SK-N-SH treated with all-trans-retinoic acid at 6 μM for 48 hours (cell line): ENCODE results near the gene RBM38.

Source experiments
- ATAC-seq: fragments of 200-7000 bp; cut with Tn5 transposase; 3 replicates; pipeline ENCODE4 v1.9.1; 2020; ENCODE audit warnings: mild to moderate bottlenecking, moderate library complexity
- ARNTL ChIP-seq: fragments of 450-650 bp; formaldehyde crosslinking; IDR thresholded peaks from 2 replicates; pipeline ENCODE4 v1.5.0; 2020; ENCODE audit warnings: low read depth, mild to moderate bottlenecking, moderate library complexity, borderline replicate concordance
- BACH2 ChIP-seq: fragments of 250-450 bp; sonication (Bioruptor Pico); IDR thresholded peaks from 2 replicates; pipeline ENCODE4 v1.9.0; 2021; ENCODE audit warnings: mild to moderate bottlenecking, borderline replicate concordance
- CSDC2 ChIP-seq: fragments of 250-450 bp; sonication (Bioruptor Pico); IDR thresholded peaks from 2 replicates; pipeline ENCODE4 v1.5.0; 2020; ENCODE audit warnings: mild to moderate bottlenecking, moderate library complexity
- ESRRG ChIP-seq: fragments of 250-450 bp; sonication (Bioruptor Pico); IDR thresholded peaks from 2 replicates; pipeline ENCODE4 v1.6.1; 2021; ENCODE audit warnings: mild to moderate bottlenecking
- GLIS3 ChIP-seq: fragments of 250-450 bp; sonication (Bioruptor Pico); IDR thresholded peaks from 2 replicates; pipeline ENCODE4 v1.5.0; 2020; ENCODE audit warnings: mild to moderate bottlenecking, moderate library complexity
- ISL1 ChIP-seq: fragments of 250-450 bp; sonication (Bioruptor Pico); IDR thresholded peaks from 2 replicates; pipeline ENCODE4 v2.1.2; 2022; ENCODE audit warnings: mild to moderate bottlenecking, moderate library complexity
- OSR1 ChIP-seq: fragments of 250-450 bp; sonication (Bioruptor Pico); IDR thresholded peaks from 2 replicates; pipeline ENCODE4 v1.8.0; 2022; ENCODE audit warnings: moderate library complexity, mild to moderate bottlenecking, inconsistent platforms
- PATZ1 ChIP-seq: fragments of 250-450 bp; sonication (Bioruptor Pico); IDR thresholded peaks from 2 replicates; pipeline ENCODE4 v1.8.0; 2020; ENCODE audit warnings: mild to moderate bottlenecking, moderate library complexity, borderline replicate concordance
- PPARA ChIP-seq: fragments of 250-450 bp; sonication (Bioruptor Pico); IDR thresholded peaks from 2 replicates; pipeline ENCODE4 v1.5.0; 2020; ENCODE audit warnings: mild to moderate bottlenecking, borderline replicate concordance
- RARB ChIP-seq: fragments of 250-450 bp; sonication (Bioruptor Pico); IDR thresholded peaks from 2 replicates; pipeline ENCODE4 v1.8.0; 2021; ENCODE audit warnings: mild to moderate bottlenecking, moderate library complexity
- SNAI2 ChIP-seq: fragments of 250-450 bp; sonication (Bioruptor Pico); IDR thresholded peaks from 2 replicates; pipeline ENCODE4 v1.5.0; 2020; ENCODE audit warnings: mild to moderate bottlenecking, moderate library complexity
- TCF4 ChIP-seq: fragments of 250-450 bp; sonication (Bioruptor Pico); IDR thresholded peaks from 2 replicates; pipeline ENCODE4 v1.8.0; 2021; ENCODE audit warnings: mild to moderate bottlenecking, moderate library complexity, borderline replicate concordance
- TOX ChIP-seq: fragments of 250-450 bp; sonication (Bioruptor Pico); IDR thresholded peaks from 2 replicates; pipeline ENCODE4 v1.8.0; 2021; ENCODE audit warnings: mild to moderate bottlenecking, moderate library complexity, borderline replicate concordance
- ZC3H10 ChIP-seq: fragments of 250-450 bp; sonication (Bioruptor Pico); IDR thresholded peaks from 2 replicates; pipeline ENCODE4 v1.5.1; 2021; ENCODE audit warnings: mild to moderate bottlenecking, moderate library complexity
- ZFP30 ChIP-seq: fragments of 450-650 bp; formaldehyde crosslinking; IDR thresholded peaks from 2 replicates; pipeline ENCODE4 v1.5.0; 2022; ENCODE audit warnings: mild to moderate bottlenecking, moderate library complexity
- ZNF70 ChIP-seq: fragments of 450-650 bp; formaldehyde crosslinking; IDR thresholded peaks from 2 replicates; pipeline ENCODE4 v1.5.0; 2020; ENCODE audit warnings: mild to moderate bottlenecking, moderate library complexity
- TF ChIP-seq, protein P1 (sequence below): fragments of 250-450 bp; sonication (Bioruptor Pico); IDR thresholded peaks from 2 replicates; pipeline ENCODE4 v1.5.0; 2020; ENCODE audit warnings: mild to moderate bottlenecking, moderate library complexity
- TF ChIP-seq, protein P2 (sequence below): fragments of 250-450 bp; sonication (Bioruptor Pico); IDR thresholded peaks from 2 replicates; pipeline ENCODE4 v1.5.1; 2021; ENCODE audit warnings: mild to moderate bottlenecking, moderate library complexity
- TF ChIP-seq, protein P3 (sequence below): fragments of 250-450 bp; sonication (Bioruptor Pico); IDR thresholded peaks from 2 replicates; pipeline ENCODE4 v1.8.0; 2021; ENCODE audit warnings: low read depth, mild to moderate bottlenecking, moderate library complexity, borderline replicate concordance

Gene RBM38

DNA sequence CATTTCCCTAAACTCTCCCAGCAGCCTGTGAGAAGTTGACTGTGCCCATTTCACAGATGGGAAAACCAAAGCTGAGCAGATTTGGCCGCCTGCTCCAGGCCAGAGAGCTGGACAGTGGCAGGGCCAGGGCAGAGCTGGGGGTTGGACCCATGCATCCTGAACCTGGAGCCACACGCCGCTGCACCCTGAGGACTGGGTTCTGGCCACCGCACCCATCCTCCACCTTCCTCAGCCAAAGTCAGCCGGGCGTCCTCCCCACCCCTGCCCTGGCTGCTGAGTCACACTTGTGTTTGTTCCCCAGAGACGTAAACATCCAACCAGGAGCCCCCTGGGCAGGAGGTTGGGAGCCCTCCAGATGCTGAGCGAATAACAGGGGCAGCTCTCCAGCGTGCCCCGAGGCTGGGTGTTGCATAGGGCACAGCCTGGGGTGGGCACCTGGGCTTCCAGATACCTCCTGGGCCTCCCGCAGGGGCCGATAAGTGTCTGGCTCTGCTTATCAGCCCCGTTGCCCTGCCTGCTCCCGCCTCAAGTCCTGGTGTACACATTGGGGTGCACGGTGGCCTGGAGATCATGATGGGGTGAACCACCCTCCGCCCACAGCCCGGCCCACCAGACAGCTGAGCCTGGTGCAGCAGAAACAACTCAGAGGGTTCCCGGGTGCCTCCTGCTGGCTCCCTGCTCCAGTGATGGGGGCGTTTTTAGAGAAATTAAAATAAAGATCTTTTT is 23.8 kb downstream of the RBM38 start (continued):
- TF ChIP-seq, protein P1, sequence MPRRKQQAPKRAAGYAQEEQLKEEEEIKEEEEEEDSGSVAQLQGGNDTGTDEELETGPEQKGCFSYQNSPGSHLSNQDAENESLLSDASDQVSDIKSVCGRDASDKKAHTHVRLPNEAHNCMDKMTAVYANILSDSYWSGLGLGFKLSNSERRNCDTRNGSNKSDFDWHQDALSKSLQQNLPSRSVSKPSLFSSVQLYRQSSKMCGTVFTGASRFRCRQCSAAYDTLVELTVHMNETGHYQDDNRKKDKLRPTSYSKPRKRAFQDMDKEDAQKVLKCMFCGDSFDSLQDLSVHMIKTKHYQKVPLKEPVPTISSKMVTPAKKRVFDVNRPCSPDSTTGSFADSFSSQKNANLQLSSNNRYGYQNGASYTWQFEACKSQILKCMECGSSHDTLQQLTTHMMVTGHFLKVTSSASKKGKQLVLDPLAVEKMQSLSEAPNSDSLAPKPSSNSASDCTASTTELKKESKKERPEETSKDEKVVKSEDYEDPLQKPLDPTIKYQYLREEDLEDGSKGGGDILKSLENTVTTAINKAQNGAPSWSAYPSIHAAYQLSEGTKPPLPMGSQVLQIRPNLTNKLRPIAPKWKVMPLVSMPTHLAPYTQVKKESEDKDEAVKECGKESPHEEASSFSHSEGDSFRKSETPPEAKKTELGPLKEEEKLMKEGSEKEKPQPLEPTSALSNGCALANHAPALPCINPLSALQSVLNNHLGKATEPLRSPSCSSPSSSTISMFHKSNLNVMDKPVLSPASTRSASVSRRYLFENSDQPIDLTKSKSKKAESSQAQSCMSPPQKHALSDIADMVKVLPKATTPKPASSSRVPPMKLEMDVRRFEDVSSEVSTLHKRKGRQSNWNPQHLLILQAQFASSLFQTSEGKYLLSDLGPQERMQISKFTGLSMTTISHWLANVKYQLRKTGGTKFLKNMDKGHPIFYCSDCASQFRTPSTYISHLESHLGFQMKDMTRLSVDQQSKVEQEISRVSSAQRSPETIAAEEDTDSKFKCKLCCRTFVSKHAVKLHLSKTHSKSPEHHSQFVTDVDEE (CRISPR knock-in tag): no peak
- TF ChIP-seq CSDC2 (CRISPR knock-in tag): no peak
- TF ChIP-seq OSR1 (CRISPR knock-in tag): no peak
- no peak for TF ChIP-seq SNAI2 (CRISPR knock-in tag)

DNA sequence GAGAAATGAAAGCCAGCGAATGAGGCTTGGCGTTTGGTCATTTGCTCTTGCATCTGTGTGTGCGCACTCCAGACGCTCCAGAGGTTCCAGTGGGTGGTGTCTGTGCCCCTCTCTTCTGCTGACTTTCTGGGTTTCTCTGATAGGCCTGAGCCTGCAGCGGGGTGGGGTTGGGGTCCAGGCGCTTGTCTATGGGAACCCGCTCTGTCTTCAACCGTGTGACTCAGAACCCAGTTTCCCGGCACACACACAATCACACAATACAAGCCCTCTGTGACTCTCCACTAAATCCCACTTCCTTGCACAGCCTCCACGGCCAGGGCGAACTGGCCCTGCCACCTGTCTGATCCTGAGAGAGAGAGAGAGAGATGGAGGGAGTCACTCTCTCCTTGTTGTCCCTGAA is 24.6 kb downstream of the RBM38 start:
- no peak for ATAC-seq
- TF ChIP-seq PATZ1 (CRISPR knock-in tag): no peak
- no peak for TF ChIP-seq CSDC2 (CRISPR knock-in tag)
- no peak for TF ChIP-seq BACH2 (CRISPR knock-in tag)
- no peak for TF ChIP-seq TCF4 (CRISPR knock-in tag)
- TF ChIP-seq, protein P1 (CRISPR knock-in tag): no peak
- no peak for TF ChIP-seq RARB (CRISPR knock-in tag)
- TF ChIP-seq ARNTL (CRISPR knock-in tag): no peak
- no peak for TF ChIP-seq GLIS3 (CRISPR knock-in tag)
- no peak for TF ChIP-seq OSR1 (CRISPR knock-in tag)
- no peak for TF ChIP-seq ZNF70 (CRISPR knock-in tag)
- no peak for TF ChIP-seq TOX (CRISPR knock-in tag)
- no peak for TF ChIP-seq ZC3H10 (CRISPR knock-in tag)
- TF ChIP-seq, protein P2, sequence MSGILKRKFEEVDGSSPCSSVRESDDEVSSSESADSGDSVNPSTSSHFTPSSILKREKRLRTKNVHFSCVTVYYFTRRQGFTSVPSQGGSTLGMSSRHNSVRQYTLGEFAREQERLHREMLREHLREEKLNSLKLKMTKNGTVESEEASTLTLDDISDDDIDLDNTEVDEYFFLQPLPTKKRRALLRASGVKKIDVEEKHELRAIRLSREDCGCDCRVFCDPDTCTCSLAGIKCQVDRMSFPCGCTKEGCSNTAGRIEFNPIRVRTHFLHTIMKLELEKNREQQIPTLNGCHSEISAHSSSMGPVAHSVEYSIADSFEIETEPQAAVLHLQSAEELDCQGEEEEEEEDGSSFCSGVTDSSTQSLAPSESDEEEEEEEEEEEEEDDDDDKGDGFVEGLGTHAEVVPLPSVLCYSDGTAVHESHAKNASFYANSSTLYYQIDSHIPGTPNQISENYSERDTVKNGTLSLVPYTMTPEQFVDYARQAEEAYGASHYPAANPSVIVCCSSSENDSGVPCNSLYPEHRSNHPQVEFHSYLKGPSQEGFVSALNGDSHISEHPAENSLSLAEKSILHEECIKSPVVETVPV (CRISPR knock-in tag): no peak
- TF ChIP-seq, protein P3, sequence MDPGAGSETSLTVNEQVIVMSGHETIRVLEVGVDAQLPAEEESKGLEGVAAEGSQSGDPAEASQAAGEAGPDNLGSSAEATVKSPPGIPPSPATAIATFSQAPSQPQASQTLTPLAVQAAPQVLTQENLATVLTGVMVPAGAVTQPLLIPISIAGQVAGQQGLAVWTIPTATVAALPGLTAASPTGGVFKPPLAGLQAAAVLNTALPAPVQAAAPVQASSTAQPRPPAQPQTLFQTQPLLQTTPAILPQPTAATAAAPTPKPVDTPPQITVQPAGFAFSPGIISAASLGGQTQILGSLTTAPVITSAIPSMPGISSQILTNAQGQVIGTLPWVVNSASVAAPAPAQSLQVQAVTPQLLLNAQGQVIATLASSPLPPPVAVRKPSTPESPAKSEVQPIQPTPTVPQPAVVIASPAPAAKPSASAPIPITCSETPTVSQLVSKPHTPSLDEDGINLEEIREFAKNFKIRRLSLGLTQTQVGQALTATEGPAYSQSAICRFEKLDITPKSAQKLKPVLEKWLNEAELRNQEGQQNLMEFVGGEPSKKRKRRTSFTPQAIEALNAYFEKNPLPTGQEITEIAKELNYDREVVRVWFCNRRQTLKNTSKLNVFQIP: no peak
- TF ChIP-seq ZFP30: no peak
- TF ChIP-seq ISL1 (CRISPR knock-in tag): no peak
- TF ChIP-seq ESRRG: no peak
- TF ChIP-seq PPARA (CRISPR knock-in tag): no peak
